A549 treated with DMSO at 1 μM for 4 hours (cell line): ENCODE data around the gene COA4. TPM values are rescaled to one million over a fixed set of nuclear protein-coding genes. Genes with fewer than 3 reads are reported as not detected.

Experiments used
- total RNA-seq: library from RNA; stranded (reverse); fragments of 200-300 nt; extraction: Qiagen RNA extraction; gene quantifications from 5 replicates; pipeline ENCODE4 v1.2.3, GENCODE V29; 2022; ENCODE audit warnings: low read depth

Gene COA4
- 129 to 143 TPM (median 133 TPM) in 5 replicates for total RNA-seq

GRCh38 chr11:73876424-73877310 is at the start of gene COA4, which contains the start of gene PAAF1:
COA4 (minus strand) TSS chr11:73876846; CDS start chr11:73873378, 3,468 bp downstream.
PAAF1 (plus strand) TSS chr11:73876999; CDS start chr11:73877022, 23 bp downstream.

Other genes with a start within 250 kb of the COA4 start
- 0.54 to 1.0 TPM (median 0.73 TPM) in 5 replicates for gene PLEKHB1, start 230.3 kb downstream of the COA4 start, total RNA-seq
- gene RAB6A, start 115.8 kb downstream of the COA4 start, total RNA-seq, result 49.9 to 73.0 TPM (median 63.4 TPM) in 5 replicates
- gene MRPL48, start 89.0 kb downstream of the COA4 start, total RNA-seq, result 45.6 to 54.8 TPM (median 51.9 TPM) in 5 replicates
- gene PAAF1, start 153 bp upstream of the COA4 start, total RNA-seq, result 11.6 to 13.0 TPM (median 12.3 TPM) in 5 replicates
- gene DNAJB13, start 74.2 kb upstream of the COA4 start, total RNA-seq, result 0.31 to 1.2 TPM (median 0.45 TPM) in 5 replicates
- gene UCP2, start 106.0 kb upstream of the COA4 start, total RNA-seq, result 69.3 to 102 TPM (median 76.8 TPM) in 5 replicates
- 0.70 to 2.4 TPM (median 1.4 TPM) in 5 replicates for gene UCP3, start 132.2 kb upstream of the COA4 start, total RNA-seq